Cardiac septum (tissue), 1 donor: Measurements from ENCODE around the gene RNF43. TPM values are rescaled to one million over a fixed set of nuclear protein-coding genes. Genes with fewer than 3 reads are reported as not detected.

Source experiments
- DNase-seq: peaks from one replicate; pipeline ENCODE4 v3.0.0-alpha.2; 2020; ENCODE audit warnings: low spot score
- intact Hi-C: fragments of 100-400 bp; cut with DNase I; formaldehyde crosslinking; loops from one replicate; pipeline ENCODE4 v1.14.0; 2022
- long read RNA-seq: library from polyadenylated mRNA; unstranded; transcript quantifications from one replicate; pipeline ENCODE4 v2.0.0, GENCODE V29; 2021
- total RNA-seq: library from RNA; stranded (reverse); fragmentation: NEBNext Ultra II Directional; extraction: Animal tissue kit (Norgen Biotek cat#: 25700); gene quantifications from one replicate; pipeline ENCODE4 v1.2.1, GENCODE V29; 2021
- donor health status: DM: no; HTN: no; CAD: no.

The RNF43 gene
- total RNA-seq = 1.6 TPM
- long read RNA-seq, partial matches to known transcripts = 0 of 1 reads
- long read RNA-seq, other reads (novel, unspliced or antisense) = 1 of 1 reads

DNA sequence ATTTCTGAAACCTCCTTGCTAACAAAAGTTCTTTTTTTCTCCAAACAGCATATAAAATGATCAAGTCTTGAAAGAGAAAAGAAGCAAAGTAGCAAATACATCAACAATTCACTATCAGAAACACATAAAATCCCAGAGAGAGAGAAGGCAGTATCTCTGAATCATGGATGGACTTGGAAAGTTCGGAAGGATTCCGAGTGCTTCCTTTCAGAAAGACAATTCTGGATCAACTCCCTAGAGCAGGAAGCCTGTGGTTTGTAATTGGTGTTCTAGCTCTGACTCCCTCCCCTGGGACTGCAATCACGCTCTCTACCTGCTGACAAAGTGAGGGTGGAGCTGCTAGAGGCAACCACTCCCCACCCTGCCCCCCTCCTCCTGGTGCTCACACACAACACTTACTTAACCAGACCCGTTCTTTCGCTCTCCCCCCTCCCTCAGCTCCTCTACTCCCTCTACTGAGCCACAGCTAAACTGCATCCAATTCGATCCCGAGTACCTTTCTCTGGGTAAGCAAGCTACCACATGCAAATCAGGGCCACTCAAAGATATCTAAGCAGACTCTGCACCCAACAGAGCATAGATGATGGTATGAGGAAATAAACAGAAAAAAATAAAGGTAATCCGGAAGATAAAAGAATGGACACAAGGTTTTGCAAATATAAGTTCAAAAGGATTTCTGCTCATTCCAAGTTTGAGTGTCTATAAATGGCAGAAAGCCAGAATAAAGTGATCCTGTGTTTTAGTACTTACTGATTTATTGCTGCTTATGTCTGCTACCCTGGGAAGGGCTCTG is at the start of gene RNF43:
TSS of gene RNF43 (minus strand) at position 235 of the 793 bp plus-strand sequence. CDS start 1,957 bp downstream, outside the sequence.
- peak; percentile 91 for DNase-seq
- intact Hi-C loops = loop anchor here (2.0 kb wide), 1 partner anchor 65 kb away; the partner anchor contains the start of gene SUPT4H1

DNA sequence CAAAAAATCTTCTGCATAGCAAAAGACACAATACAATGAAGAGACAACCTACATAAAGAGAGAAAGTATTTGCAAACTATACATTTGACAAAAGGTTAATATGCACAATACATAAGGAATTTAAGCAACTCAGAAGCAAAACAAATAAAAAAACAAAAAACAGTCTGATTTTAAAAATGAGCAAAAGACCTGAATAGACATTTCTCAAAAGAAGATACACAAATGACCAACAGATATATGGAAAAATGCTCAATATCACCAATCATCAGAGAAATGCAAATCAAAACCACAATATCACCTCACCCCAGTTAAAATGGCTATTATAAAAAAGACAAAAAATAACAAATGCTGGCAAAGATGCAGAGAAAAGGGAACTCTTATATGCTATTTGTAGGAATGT is 38.2 kb upstream of the RNF43 start:
- DNase-seq = no peak
- intact Hi-C loops = no loop called here

DNA sequence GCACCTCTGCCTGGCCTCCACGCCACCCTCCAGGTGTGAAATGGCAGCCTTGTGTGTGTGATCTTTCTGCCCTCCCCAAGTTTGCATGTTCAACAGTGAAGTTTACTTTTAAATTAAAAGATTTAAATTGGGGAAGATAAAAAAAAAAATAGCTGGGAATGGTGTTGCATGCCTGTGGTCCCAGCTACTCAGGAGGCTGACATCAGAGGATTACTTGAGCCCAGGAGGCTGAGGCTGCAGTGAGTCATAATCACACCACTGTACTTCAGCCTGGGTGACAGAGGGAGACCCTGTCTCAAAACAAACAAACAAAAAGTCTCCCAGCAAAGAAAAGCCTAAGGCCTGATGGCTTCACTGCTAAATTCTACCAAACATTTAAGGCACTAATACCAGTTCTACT is 35.4 kb upstream of the RNF43 start:
- intact Hi-C loops = no loop called here
- DNase-seq = no peak

DNA sequence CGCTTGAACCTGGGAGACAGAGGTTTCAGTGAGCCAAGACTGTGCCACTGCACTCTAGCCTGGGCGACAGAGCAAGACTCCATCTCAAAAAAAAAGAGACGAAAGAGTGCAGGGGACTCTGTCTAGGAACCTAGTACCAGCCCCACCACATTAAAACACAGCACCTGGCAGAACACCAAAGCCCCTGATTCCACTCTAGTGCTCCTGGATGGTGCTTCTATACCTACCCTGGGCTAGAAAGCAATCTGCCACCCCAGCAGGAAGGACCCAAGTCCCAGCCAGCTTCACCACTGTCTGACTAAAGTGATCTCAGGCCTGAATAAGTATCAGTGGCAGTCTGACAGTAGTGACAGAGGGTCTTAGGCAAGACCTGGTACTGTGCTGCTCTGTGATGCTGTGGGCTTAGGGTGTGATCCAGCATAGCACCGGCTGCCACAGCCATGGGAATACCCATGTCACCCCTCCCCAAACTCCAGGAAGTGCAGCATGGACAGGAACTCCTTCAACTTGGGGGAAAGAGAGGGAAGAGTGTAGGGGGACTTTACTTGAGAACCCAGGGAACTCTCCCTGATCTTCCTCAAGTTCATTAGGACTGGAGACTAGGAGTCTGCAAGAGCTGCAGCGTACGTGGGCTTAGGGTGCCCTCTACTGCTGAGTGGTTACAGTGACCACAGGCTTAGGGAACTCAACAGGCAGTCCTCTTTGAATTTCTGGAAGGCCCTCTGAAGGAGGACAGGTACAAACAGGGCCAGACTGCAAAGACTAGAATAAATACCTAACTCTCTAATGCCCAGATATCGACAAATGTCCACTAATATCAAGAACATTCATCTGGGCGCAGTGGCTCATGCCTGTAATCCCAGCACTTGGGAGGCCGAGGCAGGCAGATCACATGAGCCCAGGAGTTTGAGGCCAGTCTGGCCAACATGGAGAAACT is 30.0 kb upstream of the RNF43 start:
- intact Hi-C loops = loop anchor here (1.0 kb wide), 1 partner anchor 130 kb away; no protein-coding TSS in a partner anchor
- DNase-seq = peak; percentile 78

DNA sequence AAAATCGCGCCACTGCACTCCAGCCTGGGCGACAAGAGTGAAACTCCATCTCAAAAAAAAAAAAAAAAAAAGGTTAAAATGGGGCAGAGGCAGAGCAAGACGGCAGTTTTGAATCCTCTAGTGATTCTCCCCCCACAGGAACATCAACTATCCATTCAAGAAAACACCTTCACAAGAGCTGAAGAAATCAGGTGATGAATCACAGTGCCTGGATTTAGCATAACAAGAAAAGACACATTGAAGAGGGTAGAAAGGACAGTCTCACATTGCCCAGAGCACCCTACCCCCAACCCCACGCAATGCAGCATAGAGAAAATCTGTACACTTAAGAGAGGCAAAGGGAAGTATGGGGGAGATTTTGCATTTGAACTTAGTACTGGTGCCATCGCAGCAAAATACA is 28.8 kb upstream of the RNF43 start:
- no peak for DNase-seq
- intact Hi-C loops = no loop called here

DNA sequence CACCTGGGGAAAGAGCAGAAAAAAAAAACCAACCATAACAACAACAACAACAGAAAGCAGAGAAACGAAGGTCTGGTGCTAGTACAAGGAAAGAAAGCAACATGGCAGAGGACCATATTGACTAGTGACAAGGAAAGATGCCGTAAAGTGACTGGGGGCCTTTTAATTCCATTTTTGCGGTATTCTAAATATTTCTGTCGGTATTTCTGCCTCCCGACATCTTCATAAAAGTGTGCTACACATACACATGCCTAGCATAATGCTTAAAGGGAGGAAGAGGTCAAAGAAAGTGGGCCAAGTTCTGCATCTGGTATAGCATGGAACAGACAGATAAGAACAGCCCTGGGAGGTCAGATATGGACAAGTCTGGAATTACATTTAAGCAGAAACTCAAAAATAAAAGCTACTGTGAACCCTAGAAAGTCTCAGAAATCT is 19.5 kb upstream of the RNF43 start:
- intact Hi-C loops = no loop called here

DNA sequence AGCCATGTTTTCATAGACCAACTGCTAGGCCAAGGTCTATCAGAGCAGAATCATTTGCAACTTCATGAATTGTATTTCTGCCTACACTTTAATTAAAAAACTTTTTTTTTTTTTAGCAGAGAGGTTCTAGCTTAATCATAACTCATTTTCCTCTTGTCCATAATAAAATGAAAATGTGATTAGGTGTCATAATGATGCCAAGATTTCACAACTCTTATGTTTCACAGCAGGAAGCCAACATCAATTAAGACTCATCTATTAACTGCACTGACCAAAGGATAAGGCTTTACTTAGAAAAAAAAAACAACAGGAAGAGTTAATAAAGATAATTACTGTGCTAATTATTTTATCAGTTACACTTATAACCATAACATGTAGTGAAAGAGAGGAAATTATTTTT is 18.9 kb upstream of the RNF43 start:
- intact Hi-C loops = no loop called here
- DNase-seq = no peak

More for the DNA sequence above, 19.5 kb upstream of the RNF43 start:
- no peak for DNase-seq

DNA sequence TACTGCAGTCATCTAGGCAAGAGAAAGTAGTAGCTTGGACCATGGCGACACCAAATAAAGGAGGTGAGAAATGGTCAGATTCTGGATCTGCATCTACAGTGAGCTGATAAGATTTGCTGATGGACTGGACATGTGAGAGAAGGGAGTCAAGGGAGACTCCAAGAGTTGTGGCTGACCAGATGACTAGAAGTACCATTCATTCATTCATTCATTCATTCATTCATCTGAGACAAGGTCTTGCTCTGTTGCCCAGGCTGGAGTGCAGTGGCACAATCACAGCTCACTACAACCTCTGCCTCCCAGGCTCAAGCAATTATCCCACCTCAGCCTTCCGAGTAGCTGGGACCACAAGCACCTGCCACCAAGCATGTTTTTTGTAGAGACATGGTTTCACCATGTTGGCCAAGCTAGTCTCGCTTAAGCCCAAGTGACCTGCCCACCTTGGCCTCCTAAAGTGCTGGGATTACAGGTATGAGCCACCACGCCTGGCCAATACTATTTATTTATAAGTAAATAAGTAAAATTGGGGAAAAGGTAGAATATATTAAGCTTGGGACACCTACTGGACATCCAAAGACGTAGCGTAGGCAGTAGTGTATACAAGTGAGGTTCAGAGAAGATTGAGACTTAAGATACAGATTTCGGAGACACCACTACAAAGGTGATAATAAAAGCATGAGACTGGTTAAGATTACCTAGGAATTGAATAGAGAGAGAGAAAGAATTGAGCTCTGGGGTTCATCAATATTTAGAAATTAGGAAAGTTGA is 15.7 kb upstream of the RNF43 start:
- intact Hi-C loops = no loop called here
- DNase-seq = no peak

DNA sequence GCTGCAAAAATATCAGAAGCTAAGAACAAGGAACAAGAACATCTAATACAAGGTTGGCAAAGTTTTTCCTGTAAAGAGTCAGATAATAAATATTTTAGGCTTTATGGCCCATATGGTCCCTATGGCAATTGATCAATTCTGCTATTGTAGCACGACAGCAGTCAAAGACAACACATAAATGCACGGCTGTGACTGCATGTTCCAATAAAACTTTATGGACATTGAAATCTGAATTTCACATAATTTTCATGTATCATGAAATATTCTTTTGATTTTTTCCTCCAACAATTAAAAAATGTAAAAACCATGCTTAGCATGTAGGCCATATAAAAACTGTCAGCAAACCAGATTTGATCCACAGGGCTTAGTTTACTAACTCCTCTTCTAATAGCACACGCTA is 10.5 kb upstream of the RNF43 start:
- no peak for DNase-seq
- intact Hi-C loops = no loop called here

DNA sequence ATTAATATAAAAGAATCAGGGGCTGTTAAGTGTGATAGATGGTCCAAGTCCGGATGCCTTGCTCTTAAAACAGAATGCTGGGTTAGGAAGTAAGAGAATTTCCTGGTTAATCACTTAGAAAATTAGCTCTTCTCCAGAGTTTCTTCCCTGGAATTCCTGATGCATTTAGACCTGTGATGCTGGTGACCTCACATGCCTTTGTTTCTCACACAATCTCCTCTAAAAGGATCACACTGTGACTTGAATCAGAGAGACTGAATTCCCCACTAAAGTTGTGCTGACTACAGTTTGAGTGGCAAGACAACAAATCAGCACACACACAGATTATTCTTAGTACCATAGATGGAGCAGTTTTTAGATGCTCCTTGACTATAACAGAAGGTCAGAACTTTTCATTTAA is 4.4 kb upstream of the RNF43 start:
- intact Hi-C loops = no loop called here
- no peak for DNase-seq

DNA sequence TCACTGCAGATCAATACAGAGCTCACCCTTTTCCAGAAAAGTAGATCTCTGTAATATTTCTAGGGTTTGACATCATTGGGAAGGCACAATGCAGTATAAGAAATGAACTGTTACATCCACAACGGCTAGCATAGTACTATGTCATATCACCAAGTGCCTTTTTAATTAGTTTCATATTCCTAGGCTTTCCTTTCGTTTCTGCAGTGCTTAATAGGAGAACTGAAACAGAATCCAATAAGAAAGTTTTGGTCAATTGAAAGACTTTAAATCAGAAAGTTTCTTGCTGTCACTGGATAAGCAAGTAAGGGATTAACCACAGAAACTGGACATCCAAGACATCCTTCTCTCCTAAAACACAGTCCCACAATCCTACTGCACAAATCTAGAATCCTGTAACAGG is 3.5 kb upstream of the RNF43 start:
- intact Hi-C loops = no loop called here
- DNase-seq = no peak

DNA sequence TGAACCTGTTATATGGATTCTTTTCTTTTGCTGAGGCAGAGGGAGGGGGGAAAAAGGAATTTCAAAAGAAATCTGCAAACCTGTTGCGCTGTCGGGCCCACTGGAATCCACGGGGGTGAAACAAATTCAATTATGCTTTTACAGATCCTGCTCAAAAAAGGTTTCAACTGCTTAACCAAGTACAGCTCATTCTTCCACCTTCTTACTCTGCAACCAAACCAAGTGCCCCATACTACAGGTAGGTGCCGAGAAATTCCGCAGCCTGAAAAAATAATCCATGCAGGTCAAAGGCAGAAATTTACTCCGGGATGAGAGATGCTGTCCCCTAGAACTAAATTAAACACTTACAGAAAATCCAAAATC is 416 bp downstream of the RNF43 start:
- intact Hi-C loops = loop anchor here (2.0 kb wide), 1 partner anchor 64 kb away; the partner anchor contains the start of gene SUPT4H1
- DNase-seq = no peak

DNA sequence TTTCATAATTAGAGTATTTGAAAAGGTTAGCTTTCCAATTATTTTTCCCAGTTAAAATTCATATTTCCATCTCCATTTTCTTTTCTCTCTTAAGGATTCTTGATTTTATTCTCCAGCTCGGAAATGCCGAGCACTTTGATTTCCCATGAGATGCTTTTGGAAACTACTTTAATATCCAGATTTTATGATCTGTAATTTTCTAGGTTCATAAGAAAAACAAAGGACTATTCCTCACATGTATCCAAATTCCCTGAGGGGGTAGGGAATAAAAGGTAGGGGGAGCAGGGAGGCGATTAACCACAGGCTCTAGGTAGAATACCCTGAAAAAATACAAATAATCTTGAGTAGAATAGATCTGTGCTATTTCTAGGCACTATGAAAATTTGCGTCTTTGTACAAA is 938 bp downstream of the RNF43 start:
- intact Hi-C loops = loop anchor here (2.0 kb wide), 1 partner anchor 64 kb away; the partner anchor contains the start of gene SUPT4H1
- DNase-seq = no peak

DNA sequence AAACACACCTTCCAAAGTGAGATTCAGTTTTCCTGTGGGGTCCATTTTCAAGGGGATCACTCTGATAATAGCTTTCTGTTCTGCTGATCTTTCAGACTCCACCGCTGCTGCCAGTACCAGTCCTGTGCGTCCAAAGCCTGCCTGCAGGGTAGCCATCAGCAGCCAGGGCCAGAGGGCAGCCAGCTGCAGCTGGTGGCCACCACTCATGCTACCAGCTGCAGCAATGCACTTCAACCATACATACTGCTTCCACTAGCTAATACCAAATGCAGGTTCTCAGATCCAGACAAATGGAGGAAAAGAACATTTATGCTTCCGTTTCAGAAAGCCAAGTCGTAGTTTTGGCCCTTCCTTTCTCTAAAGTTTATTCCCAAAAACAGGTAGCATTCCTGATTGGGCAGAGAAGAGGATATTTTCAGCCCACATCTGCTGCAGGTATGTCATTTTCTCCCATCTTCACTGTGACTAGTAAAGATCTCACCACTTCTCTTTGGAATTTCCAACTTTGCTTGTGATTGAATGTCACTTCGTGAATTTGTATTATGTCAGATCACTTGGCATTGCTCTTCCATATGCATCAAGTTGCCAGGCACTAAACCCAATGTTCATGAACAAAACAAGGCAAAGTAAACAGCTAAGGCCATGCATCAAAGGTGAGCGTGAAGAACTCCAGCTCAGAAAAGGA is 1.8 kb downstream of the RNF43 start:
- intact Hi-C loops = loop anchor here (2.0 kb wide), 1 partner anchor 63 kb away; the partner anchor contains the start of gene SUPT4H1
- no peak for DNase-seq

DNA sequence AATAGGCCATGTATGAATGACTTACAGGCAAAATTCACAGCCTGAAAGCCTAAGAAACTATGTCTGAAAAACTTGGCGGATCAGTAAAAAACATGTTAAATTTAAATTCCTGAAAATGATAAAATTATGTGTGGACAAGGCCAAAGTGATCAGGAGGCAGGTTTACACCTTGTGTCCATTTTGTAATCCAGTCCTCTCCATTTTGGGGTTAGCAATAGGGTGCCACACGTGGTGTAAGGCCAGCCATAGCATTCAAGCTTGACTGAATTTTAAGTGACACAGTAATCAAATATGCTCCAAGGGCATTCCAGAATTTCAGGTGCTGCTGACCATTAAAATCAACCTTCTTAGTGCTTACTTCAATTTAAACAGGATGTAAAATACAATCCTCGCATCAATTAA is 2.7 kb downstream of the RNF43 start:
- intact Hi-C loops = no loop called here
- no peak for DNase-seq

DNA sequence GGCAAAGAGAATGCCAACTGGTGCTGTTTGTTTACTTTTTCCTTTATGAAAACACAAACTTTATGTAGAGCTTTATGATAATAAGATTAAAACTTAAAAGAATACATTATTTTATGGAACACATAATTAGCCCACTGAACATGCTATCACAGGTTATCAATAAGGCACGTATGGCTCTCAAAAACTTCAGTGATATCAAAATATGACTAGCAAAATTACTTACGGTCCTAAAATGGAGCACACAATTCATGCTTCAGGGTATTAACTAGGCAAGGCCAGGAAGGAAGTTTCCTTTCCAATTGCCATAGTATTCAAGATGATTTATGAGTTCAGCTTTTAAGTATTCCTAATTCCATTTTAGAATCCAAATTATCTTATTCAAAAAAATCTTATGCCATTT is 3.6 kb downstream of the RNF43 start:
- intact Hi-C loops = no loop called here
- no peak for DNase-seq

DNA sequence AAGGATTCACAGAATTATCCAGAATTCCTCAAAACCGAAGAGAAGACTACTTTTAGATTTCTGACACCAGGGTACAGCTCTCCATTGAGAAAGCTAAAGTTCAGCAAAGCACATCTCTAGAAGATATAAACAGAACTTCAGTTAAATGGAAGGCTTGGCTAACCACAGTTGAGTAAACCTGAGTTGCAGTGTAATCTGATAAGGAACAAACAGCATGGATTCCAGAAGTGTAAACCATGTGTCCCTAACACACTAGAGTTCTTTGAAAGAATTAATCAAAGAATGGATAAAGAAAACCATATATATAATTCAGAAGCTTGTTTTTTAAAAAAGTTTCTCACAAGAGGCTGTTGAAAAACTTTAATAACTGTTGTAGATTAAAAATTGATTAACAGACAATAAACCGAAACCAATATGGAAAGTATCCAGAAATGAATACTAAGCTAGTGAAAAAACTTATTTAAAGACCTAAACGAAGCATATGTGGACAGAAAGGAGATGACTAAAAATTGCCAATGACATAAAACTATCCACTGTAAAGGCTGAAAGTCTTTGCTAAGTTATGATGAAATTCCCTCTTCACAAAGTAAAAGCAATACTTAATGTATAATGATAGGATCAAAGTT is 4.3 kb downstream of the RNF43 start:
- intact Hi-C loops = no loop called here
- DNase-seq = no peak

DNA sequence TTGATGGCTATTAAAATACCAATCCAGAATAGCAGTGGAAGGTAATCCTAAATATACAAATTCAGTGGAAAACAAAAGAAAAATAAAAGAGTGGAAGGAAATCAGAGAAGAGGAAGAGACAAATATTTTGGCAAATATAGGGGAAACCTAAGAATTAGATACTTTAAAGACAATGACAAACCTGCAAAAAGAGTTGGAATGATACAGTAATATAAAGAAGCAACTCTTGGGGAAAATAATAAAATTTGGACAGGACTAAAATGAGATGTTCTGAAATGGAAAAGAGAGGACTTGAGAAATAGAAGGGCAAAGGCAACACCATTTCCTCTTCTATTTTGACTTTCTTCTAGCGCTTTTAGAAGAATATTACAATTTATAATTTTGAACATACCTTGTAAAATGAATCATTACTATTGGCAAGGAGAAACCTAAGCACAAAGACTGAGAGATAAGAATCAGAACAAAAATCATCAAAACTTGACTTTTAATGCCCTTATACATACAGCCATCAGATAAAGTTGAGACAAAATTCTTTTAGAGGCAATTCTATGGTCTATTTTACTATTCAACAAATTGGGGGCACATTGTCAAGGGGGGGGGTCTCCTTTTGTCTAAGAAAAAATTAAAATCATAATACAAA is 5.2 kb downstream of the RNF43 start:
- no peak for DNase-seq
- intact Hi-C loops = no loop called here
